DMS79 (cell line): Measurements from ENCODE around the gene LRCH1.

Experiments
- DNase-seq: peaks from one replicate; lab custom pipeline; 2025; lab: John Stamatoyannopoulos, UW

Gene LRCH1

DNA sequence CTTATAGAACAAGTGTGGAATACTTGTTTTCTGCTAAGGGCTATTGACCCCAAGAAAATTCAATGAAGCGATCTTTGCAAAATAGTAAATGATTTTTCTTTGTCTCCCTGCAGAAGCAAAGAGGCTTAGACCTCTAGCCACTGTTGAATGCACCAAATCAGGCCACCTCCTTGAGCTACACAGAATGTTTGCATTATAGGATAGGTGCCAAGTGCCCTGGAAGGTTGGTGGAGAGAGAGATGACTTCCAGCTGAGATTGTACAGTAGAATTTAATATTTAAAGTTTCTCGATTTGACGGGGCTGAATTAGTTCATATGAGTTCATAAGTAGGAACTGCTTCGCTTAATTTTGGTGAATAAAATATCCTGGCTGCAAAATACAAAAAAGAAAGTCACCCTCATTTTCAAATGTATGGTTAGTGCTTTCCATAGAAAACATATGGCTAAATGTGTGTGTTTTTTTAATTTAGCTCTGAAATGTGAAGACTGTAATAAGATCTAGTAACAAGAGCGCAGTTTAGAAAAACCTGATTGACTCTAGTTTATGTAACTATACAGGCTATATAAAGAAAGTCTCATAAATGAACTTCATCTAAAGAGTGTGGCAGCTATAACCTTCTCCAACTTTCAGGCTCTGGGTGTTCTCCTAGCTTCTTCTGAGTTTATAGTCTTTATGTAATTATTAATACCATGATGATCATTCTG lies 41.6 kb downstream of the LRCH1 start:
- DNase-seq = no peak

DNA sequence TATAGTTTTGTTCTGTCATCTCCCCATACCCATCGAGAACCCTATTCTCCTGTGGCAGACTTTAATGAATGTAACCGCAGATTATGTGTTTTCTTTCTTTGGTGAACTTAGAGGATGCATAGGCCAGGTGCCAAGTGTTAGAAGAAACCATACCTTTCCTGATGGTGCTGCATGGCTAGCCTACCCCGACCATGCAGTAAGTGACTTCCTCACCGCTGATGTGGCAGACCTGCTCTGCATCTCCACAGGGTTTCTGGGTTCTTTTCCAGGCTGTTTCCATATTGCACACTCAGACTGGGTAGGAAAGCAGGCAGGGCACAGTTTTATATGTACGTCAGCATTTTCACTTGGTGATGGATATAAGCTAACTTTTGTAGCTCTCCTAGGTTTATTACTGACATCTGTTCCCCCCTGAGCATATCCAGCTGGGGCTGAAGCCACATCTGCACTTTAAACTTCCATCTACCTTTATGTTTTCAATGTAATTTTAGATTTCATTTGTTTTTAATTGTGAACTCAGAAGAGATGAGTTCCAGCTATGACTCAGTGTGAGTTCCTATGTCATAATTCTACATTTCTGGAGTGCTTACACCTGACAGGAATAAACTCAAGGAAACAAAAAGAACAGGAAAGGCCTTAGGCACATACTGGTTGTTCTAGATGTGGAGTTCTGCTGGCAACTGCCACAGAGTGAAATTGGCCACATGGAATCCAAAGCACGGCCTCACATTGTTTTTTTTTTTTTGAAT lies 42.3 kb downstream of the LRCH1 start:
- no peak for DNase-seq

DNA sequence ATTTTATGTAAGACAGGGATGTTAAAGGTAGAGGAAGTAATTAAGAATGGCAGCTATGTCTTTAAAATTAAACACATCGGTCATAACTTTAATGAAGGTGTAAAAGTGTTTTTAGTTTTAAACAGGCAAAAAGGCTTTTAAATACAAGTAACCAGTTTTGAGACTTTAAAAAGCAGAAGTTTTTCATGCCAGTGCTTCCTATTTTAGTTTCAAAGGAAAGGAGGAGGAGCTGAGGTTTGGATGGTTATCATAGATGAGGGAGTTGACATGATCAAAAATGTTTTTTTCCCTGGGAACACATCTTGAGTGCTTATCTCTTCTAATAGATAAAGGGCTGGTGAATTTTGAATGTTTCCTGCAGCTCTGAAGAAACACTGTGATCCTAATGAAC lies 42.9 kb downstream of the LRCH1 start:
- no peak for DNase-seq

DNA sequence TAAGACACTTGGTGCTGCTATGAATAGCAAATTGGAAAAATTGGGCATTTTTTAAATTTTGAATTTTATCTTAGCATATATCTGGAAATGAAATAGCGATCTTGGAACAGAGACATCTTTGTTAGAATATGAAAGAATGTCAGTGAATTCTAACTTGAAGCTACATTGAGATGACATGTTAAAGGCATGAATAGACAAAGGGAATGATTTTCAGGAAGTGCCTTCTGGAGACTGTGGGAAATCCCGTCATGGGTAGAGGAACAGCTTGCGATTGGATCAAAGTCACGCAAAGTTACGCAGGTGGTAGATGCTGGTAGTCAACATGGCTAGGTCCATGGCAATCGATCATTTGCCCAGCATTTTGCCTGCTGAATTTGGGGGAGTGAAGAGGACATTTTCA lies 43.5 kb downstream of the LRCH1 start:
- no peak for DNase-seq

DNA sequence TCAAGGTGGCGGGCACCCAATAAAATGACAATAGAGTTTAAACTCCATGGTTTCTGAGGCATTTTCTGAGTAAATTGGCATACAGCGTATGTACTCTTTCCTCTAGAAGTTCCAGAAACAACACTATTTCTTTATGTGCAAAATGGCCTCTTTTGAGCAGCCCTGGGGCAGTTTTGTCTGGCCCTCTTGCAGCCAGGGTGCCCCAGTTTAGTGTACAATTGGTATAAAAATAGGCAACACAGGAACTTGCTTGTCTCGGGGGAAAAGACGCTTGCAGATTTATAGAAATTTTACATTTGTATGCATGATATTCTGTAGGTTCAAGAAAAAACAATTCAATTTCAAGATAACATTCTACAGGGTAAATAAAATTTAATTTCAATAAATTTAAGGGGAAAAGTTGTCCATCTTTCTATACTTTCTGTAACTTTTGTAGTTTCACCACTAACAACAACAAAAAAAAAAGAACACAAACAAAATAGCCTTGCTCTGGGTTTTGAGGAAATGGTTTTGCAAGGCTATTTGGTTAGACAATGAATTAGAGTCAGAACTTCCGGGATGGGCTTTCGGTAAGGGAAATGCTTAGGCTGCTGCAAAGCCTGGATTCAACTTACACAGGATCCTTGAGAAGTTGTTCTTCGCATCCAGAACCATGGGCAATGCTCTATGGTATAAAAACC lies 45.3 kb downstream of the LRCH1 start:
- no peak for DNase-seq

DNA sequence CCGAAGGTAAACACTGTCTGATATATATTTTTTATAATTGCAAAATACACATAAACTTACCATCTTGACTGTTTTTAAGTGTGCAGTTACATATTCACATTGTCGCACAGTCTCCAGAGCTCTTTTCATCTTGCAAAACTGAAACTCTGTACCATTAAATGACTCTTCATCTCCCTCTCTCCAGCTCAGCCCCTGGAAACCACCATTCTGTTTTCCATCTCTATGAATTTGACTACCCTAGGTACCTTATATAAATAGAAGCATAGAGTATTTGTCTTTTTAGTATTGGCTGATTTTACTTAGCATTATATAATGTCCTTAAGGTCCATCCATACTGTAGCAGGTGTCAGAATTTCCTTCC lies 45.8 kb downstream of the LRCH1 start:
- no peak for DNase-seq

DNA sequence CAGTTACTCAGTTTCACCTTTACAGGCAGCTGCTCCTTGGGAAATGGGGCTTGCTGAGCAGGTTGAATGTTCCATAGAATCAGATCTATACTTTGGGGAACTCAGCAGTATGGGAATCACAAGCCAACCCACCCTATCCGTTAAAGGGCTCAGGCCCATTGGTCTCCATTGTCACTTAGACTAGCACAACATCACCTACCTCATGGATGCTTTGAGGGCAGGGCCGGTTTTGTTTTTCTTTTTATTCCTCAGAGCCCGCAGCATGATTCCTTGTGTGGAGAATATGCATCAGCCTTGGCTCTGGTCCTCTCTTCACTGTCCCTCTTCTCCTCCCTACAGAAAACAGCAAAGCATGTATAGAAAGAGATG lies 48.0 kb downstream of the LRCH1 start:
- no peak for DNase-seq

DNA sequence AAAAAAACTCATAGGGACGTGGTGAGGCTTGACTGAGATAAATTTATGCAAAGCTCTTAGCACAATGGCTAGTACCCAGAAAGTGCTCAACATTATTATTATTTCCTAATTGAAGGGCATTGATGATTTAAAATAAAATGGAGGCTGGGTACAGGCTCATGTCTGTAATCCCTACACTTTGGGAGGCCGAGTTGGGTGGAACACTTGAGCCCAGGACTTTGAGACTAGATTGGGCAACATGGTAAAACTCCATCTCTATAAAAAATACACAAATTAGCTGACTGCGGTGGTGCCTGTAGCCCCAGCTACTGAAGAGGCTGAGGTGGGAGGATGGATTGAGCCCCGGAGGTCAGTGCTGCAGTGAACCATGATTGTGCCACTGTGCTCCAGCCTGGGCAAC lies 49.6 kb downstream of the LRCH1 start:
- DNase-seq = no peak

DNA sequence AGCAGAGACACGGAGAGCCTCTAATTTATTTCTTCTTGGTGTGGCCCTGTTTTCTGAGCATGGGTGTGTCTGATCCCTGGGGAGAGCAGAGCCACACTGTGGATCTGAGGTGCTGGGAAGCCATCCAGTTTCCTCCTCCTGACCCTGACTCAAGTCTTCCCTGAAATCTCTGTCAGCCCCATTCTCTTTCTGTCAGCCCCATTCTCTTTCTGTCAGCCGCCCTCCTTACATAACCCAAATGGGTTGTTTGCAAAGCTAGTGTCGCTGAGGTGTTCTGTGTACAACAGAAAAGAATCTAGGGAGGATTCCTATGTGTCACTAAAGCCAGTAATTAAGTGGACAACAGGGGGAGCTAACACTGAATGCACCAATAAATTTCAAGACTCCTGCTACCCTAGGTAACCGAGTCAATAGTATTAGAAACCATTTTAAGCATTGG lies 50.2 kb downstream of the LRCH1 start:
- DNase-seq = no peak

DNA sequence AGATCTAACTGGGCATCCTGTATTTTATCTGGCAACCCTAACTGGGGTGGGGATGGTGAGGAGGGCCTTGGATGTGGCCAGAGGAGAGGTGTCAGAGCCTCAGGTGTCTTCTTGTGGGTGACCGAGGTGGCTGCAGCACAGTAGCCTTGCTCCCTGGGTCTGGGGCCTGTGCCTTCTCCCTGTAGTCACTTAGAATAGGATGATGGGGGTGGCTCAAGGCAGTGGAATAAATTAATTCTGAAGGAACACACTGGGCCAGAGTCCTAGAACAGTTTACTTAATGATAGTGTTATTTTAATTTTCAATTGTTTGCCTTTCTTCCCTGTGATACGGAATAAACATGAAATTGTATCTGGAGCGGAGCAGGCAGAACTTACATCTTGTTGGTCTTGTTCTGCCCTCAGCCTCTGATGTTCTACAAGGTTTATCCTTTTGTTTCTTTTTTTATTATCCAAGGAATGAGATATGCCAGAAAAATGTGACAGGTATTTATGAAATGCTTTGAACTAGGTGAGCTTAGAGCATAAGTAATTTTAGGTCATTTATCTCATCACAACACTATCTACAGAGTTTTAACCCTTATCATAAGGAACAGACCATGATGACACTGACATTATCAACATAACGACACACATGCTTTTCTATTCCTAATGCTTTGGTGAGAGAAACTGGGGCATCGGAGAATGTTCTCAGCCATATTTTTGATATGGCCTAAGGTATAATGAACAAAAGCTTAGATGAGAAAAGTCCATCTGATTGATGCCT lies 51.4 kb downstream of the LRCH1 start:
- no peak for DNase-seq

DNA sequence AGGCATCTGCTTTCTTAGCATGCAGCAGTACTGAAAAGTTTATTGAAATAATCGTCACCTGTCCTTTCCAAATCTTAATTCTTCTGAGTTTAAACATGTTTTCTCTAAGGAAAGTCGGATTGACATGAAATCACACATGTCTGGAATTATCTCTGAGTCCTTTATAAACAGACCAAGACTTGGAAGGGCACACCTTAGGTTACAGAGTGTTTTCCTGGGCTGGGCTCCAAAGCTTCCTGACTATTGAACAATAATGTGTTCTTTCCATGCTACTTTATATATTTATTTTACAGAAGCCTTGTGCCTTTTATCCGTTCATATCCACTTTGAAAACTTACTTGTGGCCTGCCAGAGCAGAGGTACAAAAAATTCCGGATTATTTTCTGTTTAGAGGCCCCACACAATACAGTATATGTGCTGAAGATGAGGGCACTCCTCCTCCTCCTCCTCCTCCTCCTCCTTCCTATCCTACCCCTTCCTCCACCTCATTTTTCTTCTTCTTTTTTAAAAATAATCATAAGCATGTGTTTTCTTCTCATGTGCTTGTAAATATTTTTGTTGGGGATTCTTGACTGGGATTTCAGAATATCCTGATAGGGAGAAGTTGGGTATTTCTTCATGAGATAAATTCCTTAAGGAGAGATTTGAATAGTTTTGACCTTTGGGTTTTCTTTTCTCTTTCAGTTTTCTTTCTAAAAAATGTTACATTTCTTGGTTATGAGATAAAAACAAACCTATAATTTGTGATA lies 52.3 kb downstream of the LRCH1 start:
- DNase-seq = no peak

DNA sequence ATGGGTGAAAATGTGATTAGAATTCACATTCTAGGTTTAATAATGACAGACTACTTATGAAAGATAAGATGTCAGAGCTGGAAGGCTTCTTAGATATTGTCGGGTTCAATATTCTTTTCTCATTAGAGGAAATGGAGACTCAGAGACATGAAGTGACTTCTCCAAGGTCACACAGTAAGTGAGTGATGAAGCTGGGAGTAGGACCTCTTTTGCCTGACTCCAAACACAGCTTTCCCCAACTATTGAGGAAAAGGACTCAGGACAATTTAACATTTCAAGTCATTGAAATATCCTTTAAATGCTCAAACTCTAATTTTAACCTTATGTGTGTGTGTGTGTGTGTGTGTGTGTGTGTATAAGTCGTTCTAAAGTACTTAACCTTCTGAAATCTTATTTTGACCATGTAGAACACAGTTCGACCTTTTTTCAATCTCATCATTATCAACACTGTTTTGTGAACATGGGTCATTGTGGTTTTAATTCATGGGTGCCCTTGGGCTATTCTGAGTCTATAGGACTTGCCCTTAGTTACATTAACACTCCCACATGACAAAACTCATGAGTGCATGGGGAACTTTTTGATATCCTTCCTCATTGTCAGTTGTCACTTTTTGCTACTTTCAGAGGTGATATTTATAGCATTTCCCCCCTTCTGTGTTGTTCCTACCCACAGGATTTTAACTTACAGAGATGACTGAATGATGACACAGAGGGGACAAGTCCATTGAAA lies 53.0 kb downstream of the LRCH1 start:
- no peak for DNase-seq

DNA sequence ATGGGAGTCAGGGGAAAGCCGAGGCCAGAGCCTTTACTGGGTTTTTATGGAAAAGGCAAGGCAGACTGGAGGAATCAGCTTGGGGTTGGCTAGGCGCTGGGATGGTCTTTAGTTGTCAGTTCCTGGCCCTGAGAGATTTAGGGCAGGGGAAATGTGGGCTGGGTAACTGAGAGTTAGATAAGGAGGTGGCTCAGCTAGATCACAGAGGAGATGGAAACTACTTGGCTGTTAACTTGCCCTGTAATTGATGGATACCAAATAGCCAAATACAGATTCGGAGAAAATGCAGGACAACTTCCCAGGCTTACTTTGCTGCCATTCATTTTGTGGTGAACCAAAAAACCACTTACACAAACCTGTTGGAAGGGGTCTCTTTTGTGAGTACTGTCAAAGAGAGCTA lies 54.0 kb downstream of the LRCH1 start:
- DNase-seq = no peak

DNA sequence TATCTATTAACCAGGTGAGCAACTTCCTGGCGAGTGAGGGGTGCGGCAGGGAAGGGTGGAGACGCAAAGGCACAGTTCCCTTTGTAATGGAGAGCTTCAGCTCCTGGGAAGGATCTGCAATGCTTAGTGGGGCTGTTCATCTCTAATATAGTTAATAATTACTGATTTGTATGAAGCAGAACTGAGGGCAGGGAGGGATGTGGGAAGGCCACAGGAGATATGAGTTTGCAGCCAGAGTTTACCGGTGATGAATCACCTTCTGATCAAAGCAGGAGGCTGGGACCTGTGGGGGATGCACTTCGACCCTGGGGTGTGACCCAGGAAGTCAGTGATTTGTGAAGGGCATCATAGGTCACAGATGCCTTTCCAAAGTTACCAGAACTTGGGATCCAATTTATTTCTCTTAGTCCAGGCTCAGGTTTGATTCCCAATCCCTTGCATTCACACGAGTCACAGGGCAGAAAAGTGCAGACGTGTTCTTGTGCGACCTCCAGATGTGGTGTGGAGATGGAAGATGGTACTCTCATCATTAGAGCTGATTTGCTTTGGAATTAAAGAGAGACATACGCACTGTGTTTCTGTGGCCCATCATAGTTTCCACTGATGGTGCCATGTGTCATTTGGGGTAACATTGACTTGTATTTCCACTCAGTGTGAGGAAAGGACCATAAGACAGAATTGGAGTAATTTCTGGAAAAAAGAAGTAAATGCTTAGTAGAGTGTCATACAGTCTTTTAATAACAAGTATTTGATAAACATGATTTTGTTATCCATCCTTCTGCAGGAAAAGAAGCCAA lies 55.0 kb downstream of the LRCH1 start:
- no peak for DNase-seq

DNA sequence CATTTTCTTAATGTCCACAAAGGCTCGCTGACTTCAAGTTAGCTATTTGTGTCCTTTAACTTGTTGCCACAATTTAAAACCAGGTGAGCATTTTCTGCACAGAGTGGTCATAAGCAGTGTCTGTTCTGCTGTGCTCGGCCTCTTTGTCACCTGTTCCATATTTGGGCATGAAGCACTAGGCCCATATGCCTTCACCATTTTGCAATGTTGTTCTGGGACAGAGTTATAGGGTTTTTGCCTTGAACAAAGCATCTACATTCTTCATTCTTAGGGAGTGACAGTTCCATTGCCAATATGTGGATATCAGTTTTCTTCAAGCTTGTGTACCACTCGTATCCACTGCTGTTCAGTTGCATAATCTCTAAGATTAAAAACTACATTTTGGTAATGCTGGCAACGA lies 56.1 kb downstream of the LRCH1 start:
- DNase-seq = no peak

DNA sequence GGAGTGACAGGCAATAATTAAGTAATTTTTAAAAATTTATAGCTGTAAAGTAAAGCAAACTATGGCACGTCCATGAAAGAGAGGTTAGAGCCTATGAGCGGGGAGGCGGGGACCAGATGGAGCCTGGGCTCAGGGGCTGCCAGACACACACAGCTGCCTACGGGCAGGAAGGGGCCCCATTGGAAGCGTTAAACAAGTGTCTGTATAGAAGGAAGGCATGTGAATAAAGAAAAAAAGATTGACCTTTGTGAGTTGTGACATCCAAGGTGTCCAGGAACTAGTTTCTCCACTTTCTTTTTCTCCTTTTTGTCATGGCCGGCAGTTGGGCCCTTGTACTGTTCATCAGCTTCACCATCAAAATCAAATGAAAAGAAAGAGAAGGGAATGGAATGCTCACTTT lies 56.8 kb downstream of the LRCH1 start:
- DNase-seq = no peak

DNA sequence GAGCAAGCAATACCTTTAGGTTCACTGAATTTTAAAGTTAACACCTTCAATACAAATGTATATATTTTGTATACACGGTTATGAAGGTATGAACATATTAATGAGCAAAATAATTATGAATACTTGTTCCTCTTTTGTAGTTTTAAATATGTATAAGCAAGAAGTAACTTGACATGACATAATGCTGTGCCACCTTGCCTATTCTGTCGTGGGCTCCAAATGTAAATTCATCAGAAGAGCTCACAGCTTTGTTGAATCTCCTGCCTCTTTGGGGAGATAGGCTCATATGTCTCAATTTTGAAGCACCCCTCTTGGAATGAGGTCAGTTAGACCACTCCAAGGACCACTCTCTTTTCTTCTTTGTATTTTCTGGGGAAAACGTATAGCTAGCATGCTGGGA lies 59.3 kb downstream of the LRCH1 start:
- DNase-seq = no peak

DNA sequence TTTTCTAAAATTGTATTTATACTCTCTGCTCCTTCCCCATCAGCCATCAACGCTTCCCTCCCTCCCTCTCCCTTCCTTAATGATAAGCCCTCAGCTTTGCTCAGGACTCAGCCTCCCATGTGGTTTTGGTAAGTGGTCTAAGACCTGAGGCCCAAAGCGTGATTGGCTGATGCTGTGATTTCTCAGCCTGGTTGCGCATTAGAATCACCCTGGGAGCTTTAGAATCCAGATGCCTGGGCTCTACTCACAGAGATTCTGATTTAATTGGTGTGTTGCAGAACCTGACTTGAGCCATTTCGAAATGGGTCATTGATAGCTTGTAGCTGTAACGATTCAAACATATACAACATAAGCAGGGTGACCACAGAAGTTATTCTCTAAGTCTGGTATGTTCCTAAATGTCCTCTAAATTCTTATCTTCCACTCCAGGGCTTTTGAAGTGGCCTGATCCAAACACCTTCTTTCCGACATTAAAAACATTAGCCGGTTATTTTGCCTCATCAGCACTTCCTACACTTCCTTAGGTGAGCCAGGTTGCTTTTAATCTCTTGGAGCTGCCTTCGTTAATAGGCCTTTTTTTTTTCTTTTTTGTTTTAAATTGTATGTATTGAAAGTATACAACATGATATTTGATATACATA lies 60.6 kb downstream of the LRCH1 start:
- DNase-seq = no peak

DNA sequence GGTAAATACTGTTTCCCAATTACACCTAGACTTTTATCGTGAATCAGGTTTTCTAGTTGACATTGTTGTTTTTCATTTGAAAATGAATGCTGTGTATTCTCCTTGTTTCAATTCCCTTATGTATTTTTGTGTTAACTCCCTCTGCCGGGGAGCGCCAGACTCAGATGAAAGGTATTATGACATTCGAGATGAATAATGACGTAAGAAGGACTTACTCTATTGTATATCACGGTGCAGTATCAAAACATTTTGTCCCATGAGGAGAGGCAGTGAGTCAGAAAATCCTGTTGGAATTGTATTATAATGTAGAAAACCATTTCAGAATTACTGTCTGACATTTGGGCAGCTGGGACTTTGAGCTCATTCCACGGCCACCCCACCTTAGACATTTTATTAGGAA lies 61.6 kb downstream of the LRCH1 start:
- no peak for DNase-seq
